GM12878 (cell line): ENCODE data around the gene NSD2.

Source experiments
- BACH1 ChIP-seq: fragments of 450-650 bp; IDR thresholded peaks from 2 replicates; pipeline ENCODE4 v1.6.1; 2017; ENCODE audit warnings: mild to moderate bottlenecking, borderline replicate concordance
- CBFB ChIP-seq: IDR thresholded peaks from 2 replicates; pipeline ENCODE4 v1.6.1; 2016; ENCODE audit warnings: antibody characterized with exemption, low read depth
- SREBF2 ChIP-seq: IDR thresholded peaks from 2 replicates; pipeline ENCODE4 v1.6.1; 2012; ENCODE audit warnings: mild to moderate bottlenecking, low read length
- TF ChIP-seq, protein P1 (sequence below), 3 experiments: IDR thresholded peaks in 2 of 3; conservative IDR thresholded peaks in 1 of 3; 2 replicates each; pipeline ENCODE4 v1.5.1; 2011; ENCODE audit warnings: low read depth in 3 of 3, low read length in 3 of 3, mild to moderate bottlenecking in 3 of 3, control low read depth in 2 of 3, moderate library complexity in 2 of 3, inconsistent platforms in 1 of 3, mixed read lengths in 1 of 3; ENCODE audit not compliant: control insufficient read depth in 2 of 3, insufficient read depth in 1 of 3; ENCODE audit errors: extremely low read depth in 1 of 3
- TF ChIP-seq, protein P2 (sequence below): IDR thresholded peaks from 2 replicates; pipeline ENCODE4 v1.6.1; 2011; ENCODE audit warnings: low read depth, mild to moderate bottlenecking, low read length, moderate library complexity, borderline replicate concordance; ENCODE audit errors: extremely low read depth
- TF ChIP-seq, protein P3 (sequence below): fragments of 450-650 bp; IDR thresholded peaks from 2 replicates; pipeline ENCODE4 v1.6.1; 2017; ENCODE audit warnings: mild to moderate bottlenecking
- TF ChIP-seq, protein P4 (sequence below): fragments of 150-350 bp; IDR thresholded peaks from 2 replicates; pipeline ENCODE4 v1.6.1; 2014; ENCODE audit warnings: mild to moderate bottlenecking, low read depth, low read length
- TF ChIP-seq, protein P5 (sequence below): IDR thresholded peaks from 2 replicates; pipeline ENCODE4 v1.6.1; 2012; ENCODE audit warnings: mild to moderate bottlenecking, low read depth, low read length

DNA sequence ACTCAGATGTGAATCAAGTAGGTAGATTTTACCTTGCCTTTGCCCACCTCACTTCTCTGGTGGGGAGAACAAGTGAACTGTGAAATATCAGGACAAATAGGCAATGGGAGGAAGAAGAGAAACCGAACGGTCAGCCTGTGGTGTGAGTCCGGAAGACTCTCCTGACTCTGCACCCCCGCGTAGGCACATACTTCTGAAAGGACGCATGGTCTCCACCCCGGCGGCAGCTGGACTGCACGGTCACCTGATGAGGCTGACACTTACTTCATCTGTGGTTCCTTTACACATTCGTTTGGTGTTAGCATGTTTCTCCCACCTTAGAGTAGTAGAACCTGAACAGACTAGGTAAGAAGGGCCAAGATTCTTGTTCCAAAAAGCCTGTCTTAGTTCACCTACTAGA lies 79.2 kb downstream of the NSD2 start:
- TF ChIP-seq, protein P1, sequence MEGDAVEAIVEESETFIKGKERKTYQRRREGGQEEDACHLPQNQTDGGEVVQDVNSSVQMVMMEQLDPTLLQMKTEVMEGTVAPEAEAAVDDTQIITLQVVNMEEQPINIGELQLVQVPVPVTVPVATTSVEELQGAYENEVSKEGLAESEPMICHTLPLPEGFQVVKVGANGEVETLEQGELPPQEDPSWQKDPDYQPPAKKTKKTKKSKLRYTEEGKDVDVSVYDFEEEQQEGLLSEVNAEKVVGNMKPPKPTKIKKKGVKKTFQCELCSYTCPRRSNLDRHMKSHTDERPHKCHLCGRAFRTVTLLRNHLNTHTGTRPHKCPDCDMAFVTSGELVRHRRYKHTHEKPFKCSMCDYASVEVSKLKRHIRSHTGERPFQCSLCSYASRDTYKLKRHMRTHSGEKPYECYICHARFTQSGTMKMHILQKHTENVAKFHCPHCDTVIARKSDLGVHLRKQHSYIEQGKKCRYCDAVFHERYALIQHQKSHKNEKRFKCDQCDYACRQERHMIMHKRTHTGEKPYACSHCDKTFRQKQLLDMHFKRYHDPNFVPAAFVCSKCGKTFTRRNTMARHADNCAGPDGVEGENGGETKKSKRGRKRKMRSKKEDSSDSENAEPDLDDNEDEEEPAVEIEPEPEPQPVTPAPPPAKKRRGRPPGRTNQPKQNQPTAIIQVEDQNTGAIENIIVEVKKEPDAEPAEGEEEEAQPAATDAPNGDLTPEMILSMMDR (IDR thresholded peaks at IDR 0.05 in 2 of 3, conservative IDR thresholded peaks at IDR 0.05 in 1 of 3; ENCODE audit: control insufficient read depth in 2 of 3, extremely low read depth in 1 of 3, insufficient read depth in 1 of 3, low read depth in 3 of 3, low read length in 3 of 3) = no peak
- TF ChIP-seq, protein P2, sequence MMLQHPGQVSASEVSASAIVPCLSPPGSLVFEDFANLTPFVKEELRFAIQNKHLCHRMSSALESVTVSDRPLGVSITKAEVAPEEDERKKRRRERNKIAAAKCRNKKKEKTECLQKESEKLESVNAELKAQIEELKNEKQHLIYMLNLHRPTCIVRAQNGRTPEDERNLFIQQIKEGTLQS = no peak
- TF ChIP-seq, protein P3, sequence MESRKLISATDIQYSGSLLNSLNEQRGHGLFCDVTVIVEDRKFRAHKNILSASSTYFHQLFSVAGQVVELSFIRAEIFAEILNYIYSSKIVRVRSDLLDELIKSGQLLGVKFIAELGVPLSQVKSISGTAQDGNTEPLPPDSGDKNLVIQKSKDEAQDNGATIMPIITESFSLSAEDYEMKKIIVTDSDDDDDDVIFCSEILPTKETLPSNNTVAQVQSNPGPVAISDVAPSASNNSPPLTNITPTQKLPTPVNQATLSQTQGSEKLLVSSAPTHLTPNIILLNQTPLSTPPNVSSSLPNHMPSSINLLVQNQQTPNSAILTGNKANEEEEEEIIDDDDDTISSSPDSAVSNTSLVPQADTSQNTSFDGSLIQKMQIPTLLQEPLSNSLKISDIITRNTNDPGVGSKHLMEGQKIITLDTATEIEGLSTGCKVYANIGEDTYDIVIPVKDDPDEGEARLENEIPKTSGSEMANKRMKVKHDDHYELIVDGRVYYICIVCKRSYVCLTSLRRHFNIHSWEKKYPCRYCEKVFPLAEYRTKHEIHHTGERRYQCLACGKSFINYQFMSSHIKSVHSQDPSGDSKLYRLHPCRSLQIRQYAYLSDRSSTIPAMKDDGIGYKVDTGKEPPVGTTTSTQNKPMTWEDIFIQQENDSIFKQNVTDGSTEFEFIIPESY = no peak
- TF ChIP-seq CBFB = no peak
- TF ChIP-seq SREBF2 = no peak
- TF ChIP-seq BACH1 = no peak
- TF ChIP-seq, protein P4, sequence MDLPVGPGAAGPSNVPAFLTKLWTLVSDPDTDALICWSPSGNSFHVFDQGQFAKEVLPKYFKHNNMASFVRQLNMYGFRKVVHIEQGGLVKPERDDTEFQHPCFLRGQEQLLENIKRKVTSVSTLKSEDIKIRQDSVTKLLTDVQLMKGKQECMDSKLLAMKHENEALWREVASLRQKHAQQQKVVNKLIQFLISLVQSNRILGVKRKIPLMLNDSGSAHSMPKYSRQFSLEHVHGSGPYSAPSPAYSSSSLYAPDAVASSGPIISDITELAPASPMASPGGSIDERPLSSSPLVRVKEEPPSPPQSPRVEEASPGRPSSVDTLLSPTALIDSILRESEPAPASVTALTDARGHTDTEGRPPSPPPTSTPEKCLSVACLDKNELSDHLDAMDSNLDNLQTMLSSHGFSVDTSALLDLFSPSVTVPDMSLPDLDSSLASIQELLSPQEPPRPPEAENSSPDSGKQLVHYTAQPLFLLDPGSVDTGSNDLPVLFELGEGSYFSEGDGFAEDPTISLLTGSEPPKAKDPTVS = no peak
- TF ChIP-seq, protein P5, sequence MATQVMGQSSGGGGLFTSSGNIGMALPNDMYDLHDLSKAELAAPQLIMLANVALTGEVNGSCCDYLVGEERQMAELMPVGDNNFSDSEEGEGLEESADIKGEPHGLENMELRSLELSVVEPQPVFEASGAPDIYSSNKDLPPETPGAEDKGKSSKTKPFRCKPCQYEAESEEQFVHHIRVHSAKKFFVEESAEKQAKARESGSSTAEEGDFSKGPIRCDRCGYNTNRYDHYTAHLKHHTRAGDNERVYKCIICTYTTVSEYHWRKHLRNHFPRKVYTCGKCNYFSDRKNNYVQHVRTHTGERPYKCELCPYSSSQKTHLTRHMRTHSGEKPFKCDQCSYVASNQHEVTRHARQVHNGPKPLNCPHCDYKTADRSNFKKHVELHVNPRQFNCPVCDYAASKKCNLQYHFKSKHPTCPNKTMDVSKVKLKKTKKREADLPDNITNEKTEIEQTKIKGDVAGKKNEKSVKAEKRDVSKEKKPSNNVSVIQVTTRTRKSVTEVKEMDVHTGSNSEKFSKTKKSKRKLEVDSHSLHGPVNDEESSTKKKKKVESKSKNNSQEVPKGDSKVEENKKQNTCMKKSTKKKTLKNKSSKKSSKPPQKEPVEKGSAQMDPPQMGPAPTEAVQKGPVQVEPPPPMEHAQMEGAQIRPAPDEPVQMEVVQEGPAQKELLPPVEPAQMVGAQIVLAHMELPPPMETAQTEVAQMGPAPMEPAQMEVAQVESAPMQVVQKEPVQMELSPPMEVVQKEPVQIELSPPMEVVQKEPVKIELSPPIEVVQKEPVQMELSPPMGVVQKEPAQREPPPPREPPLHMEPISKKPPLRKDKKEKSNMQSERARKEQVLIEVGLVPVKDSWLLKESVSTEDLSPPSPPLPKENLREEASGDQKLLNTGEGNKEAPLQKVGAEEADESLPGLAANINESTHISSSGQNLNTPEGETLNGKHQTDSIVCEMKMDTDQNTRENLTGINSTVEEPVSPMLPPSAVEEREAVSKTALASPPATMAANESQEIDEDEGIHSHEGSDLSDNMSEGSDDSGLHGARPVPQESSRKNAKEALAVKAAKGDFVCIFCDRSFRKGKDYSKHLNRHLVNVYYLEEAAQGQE = no peak
